ENCODE results near the gene TCEA3.

Gene TCEA3

DNA sequence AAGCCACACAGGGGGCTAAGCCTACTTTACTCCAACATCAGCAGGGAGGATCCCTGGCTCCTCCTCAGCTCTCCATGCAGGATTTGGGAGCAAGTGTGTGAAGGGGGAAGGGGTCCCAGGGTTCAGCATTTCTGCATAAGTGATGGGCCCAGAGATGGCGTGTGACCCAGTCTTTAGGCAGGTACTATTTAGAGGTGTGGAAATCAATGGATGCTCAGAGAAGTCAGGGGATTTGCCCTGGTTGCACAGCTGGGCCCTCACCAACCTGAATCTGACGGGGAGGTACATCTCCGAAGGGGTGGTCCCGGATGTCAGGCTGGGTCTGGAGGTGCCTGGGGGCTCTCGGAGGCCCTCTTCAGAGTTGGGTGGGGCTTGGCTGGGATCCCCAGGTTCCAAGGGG, 6.9 kb upstream of the TCEA3 start:
- H3K9ac ChIP-seq (ENCODE audit: low read depth, low read length), result no peak overlapping the region
- no peaks in the 10 kb centered on the region for H3K4me1 ChIP-seq (ENCODE audit: insufficient read depth, low read length)
- no peaks in the 10 kb centered on the region for H3K9me3 ChIP-seq (ENCODE audit: insufficient read depth, low read depth, low read length)
- H3K27me3 ChIP-seq (ENCODE audit: insufficient read depth, low read length), result peaks cover 26% of the 10 kb centered on the region
- no peak overlapping the region for H3K27ac ChIP-seq (ENCODE audit: low read depth, low read length)
- peaks cover 60% of the 10 kb centered on the region for H3K36me3 ChIP-seq (ENCODE audit: insufficient read depth, low read length)
- 90% methylated on average over 5 of the region's 5 CpGs for WGBS
- no peak overlapping the region for H3K4me3 ChIP-seq (ENCODE audit: low read length)

DNA sequence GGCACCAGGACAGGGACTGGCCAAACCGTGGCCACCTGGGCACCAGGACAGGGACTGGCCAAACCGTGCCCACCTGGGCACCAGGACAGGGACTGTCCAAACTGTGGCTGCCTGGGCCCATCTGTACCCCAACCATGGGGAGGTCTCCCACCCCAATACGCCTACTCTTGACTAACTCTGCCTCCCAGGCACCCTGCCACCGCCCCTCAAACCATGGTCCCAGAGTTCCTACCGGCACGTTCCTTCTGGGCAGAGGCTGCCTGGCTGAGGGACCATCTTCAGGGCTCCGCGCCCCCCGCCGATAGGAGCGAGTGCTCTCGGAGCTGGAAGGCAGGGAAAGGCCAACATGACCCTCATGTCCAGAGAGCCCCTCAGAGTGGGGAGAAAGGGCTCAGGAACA, 6.3 kb upstream of the TCEA3 start:
- H3K27me3 ChIP-seq (ENCODE audit: insufficient read depth, low read length), result peaks cover 32% of the 10 kb centered on the region
- no peaks in the 10 kb centered on the region for H3K9me3 ChIP-seq (ENCODE audit: insufficient read depth, low read depth, low read length)
- H3K4me1 ChIP-seq (ENCODE audit: insufficient read depth, low read length), result no peaks in the 10 kb centered on the region
- WGBS, result 94% methylated on average over 12 of the region's 12 CpGs
- no peak overlapping the region for H3K4me3 ChIP-seq (ENCODE audit: low read length)
- no peak overlapping the region for H3K9ac ChIP-seq (ENCODE audit: low read depth, low read length)
- no peak overlapping the region for H3K27ac ChIP-seq (ENCODE audit: low read depth, low read length)
- H3K36me3 ChIP-seq (ENCODE audit: insufficient read depth, low read length), result peaks cover 58% of the 10 kb centered on the region

DNA sequence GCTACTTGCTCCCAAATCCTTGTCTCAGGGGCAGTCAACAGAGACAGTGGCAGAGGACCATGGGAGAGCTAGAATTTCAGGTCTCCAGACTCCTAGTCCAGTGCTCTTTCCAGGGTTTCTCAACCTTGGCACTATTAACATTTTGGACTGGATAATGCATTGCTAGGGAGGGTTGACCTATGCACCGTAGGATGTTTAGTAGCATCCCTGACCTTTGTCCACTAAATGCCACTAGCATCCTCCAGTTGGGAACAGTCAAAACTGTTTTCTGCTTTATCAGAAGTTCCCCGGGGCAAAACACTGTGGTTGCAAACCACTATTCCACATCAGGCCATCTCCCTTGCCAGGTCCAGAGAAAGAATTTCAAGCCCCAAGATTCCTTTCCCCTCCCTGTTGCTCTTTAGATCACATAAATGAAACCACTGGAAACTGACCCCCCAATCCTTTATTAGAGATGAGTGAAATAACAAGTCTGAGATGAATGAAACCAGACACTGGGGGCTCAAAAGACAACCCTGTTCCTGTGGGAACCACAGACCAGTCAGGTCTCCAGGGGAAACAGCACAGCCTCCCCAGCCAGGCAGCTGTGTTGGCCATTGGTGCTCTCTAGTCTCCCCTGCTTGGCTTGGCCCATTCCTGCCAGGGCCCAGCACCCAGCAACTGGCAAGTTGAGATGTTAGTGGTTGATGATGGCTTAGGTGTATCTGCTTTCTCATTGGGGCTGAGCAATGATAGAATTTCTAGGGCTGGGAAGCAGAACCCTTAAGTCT, 3.8 kb upstream of the TCEA3 start:
- H3K36me3 ChIP-seq (ENCODE audit: insufficient read depth, low read length), result peaks cover 34% of the 10 kb centered on the region
- no peak overlapping the region for H3K27ac ChIP-seq (ENCODE audit: low read depth, low read length)
- 92% methylated on average over 2 of the region's 2 CpGs for WGBS
- H3K4me3 ChIP-seq (ENCODE audit: low read length), result no peak overlapping the region
- no peaks in the 10 kb centered on the region for H3K9me3 ChIP-seq (ENCODE audit: insufficient read depth, low read depth, low read length)
- no peak overlapping the region for H3K9ac ChIP-seq (ENCODE audit: low read depth, low read length)
- peaks cover 4% of the 10 kb centered on the region; the same call in 1 of the 2 replicates for H3K4me1 ChIP-seq (ENCODE audit: insufficient read depth, low read length)
- H3K27me3 ChIP-seq (ENCODE audit: insufficient read depth, low read length), result peaks cover 57% of the 10 kb centered on the region

DNA sequence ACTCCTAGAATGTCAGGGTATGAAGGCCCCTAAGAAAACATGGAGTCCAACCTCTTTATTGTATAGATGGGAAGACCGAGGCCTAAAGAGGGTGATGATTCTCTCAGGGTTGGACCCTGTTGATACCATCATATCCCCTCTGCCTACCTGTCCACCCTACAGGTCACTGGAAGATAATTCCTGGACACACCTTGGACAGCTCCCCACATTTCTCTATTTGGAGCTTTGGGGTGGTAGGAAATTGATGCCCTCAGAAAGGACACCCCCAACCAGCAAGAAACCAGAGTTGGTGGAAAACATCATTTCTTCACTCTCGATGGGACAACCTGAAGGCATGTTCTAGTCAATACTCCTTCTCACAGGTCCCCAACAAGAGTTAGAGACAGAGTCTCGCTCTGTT, 3.0 kb upstream of the TCEA3 start:
- Histone ChIP-seq H3K4me3 (ENCODE audit: low read length) (no peak overlapping the region), H3K27me3 (ENCODE audit: insufficient read depth, low read length) (peaks cover 64% of the 10 kb centered on the region), H3K9me3 (ENCODE audit: insufficient read depth, low read depth, low read length) (no peaks in the 10 kb centered on the region), H3K9ac (ENCODE audit: low read depth, low read length) (no peak overlapping the region), H3K4me1 (ENCODE audit: insufficient read depth, low read length) (peaks cover 4% of the 10 kb centered on the region; the same call in 1 of the 2 replicates), H3K27ac (ENCODE audit: low read depth, low read length) (no peak overlapping the region), H3K36me3 (ENCODE audit: insufficient read depth, low read length) (peaks cover 26% of the 10 kb centered on the region)
- WGBS, result 86% methylated on average over 3 of the region's 3 CpGs

DNA sequence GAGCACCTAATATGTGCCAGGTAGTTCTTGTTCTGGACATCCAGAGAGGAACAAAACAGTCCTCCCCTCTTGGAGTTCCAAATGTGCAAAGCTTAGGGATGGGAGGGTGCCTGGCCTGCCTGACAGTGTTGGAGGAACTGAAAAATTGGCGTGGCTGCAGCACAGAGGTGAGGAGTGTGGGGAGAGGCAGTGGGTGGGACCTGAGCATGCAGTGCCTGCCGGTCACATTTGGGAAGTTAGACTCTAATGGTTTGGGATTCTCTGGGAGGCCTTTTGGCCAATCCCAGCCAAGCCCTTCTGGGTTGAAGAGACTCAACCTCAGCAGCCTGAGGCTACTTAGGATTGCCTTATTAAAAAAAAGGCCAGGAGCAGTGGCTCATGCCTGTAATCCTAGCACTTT, 2.3 kb upstream of the TCEA3 start:
- Histone ChIP-seq H3K9ac (ENCODE audit: low read depth, low read length) (no peak overlapping the region), H3K36me3 (ENCODE audit: insufficient read depth, low read length) (peaks cover 21% of the 10 kb centered on the region), H3K27me3 (ENCODE audit: insufficient read depth, low read length) (peaks cover 72% of the 10 kb centered on the region), H3K27ac (ENCODE audit: low read depth, low read length) (no peak overlapping the region), H3K4me1 (ENCODE audit: insufficient read depth, low read length) (peaks cover 4% of the 10 kb centered on the region; the same call in 1 of the 2 replicates), H3K4me3 (ENCODE audit: low read length) (no peak overlapping the region), H3K9me3 (ENCODE audit: insufficient read depth, low read depth, low read length) (no peaks in the 10 kb centered on the region)
- 83% methylated on average over 2 of the region's 2 CpGs for WGBS

DNA sequence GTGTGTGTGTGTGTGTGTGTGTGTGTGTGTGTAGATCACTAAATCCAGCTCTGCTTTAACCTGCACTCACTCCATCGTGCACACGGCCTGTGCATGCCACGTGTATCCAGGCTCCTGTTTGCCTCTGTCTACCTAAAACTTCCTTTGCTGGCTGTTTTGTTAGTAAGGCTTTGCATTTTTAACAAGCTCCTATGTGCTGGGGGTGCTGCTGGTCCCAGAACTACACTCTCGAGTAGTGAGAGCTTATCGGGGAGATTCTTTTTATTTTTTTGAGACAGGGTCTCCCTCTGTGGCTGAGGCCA, 596 bp upstream of the TCEA3 start:
- Histone ChIP-seq H3K4me1 (ENCODE audit: insufficient read depth, low read length) (peaks cover 4% of the 10 kb centered on the region; the same call in 1 of the 2 replicates), H3K4me3 (ENCODE audit: low read length) (peak overlapping the region; percentile 44), H3K36me3 (ENCODE audit: insufficient read depth, low read length) (peaks cover 11% of the 10 kb centered on the region), H3K27me3 (ENCODE audit: insufficient read depth, low read length) (peaks cover 89% of the 10 kb centered on the region), H3K9me3 (ENCODE audit: insufficient read depth, low read depth, low read length) (no peaks in the 10 kb centered on the region), H3K27ac (ENCODE audit: low read depth, low read length) (no peak overlapping the region), H3K9ac (ENCODE audit: low read depth, low read length) (peak overlapping the region; percentile 45; the same call in 1 of the 2 replicates)
- WGBS, result 47% methylated on average over 5 of the region's 5 CpGs

DNA sequence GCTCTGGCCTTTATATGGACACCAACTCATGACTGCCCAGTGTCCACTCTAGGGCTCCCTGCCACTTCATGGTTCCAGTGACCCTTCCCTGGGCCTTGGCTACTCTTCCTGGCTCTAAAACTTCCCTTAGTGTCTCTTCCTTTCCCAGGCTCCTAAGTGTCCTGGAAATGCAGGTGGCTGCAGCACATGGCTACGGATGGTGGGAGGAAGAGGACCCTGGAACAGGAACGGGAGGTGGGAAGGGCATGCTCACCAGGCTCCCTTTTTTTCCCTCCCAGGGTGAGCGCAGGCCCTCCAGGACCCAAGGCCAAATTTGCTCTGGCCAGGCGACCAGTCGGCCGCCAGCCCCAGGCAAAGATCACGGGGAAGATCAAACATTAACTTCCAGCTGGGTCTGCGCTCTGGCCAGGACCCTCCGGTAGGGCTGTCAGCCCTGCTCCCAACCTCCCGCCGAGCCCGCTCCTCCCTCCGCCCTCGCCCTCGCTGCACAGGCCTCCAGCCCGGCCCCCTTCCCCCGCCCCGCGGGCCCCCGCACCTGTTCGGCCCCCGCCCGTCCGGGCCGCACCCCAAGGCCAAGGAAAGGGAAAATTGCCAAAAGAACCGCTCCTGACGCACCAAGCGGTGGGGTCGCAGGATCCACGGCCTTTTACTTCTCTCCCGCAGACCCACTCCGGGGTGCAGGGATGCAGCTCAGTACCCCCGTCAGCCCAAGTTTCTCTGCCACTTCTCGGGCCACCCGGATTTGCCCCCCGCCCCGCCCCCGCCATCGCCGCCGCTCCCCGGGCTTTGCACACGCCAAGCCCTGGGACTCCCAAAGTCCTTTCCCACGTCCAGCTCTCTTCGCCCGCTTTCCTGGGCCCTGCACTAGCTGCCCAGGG, 894 bp downstream of the TCEA3 start:
- Histone ChIP-seq H3K36me3 (ENCODE audit: insufficient read depth, low read length) (no peaks in the 10 kb centered on the region), H3K4me1 (ENCODE audit: insufficient read depth, low read length) (peaks cover 4% of the 10 kb centered on the region; the same call in 1 of the 2 replicates), H3K27ac (ENCODE audit: low read depth, low read length) (no peak overlapping the region), H3K9me3 (ENCODE audit: insufficient read depth, low read depth, low read length) (no peaks in the 10 kb centered on the region), H3K4me3 (ENCODE audit: low read length) (peak overlapping the region; percentile 37), H3K27me3 (ENCODE audit: insufficient read depth, low read length) (peaks cover 99% of the 10 kb centered on the region), H3K9ac (ENCODE audit: low read depth, low read length) (no peak overlapping the region)
- 2% methylated on average over 46 of the region's 46 CpGs for WGBS

DNA sequence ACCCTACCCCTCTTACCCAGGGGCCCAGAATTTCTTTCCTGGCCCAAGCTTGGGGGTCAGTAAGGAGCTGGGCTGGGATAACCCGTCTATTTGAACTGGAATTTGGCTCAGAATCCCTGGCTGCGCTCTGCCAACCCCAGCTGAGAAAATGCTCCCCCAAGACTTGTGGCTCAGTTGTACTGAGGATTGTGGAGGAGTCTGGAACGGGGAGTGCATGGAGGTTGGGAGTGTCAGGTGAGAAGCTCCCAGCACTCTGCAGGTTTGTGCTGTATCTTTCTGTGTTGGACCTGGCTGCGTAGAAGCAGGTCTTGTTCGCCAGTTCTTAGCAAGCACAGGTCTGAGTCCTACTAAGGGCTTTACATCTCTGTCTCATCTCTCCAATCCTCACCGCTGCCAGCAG, 1.6 kb downstream of the TCEA3 start:
- Histone ChIP-seq H3K27me3 (ENCODE audit: insufficient read depth, low read length) (peaks cover 100% of the 10 kb centered on the region), H3K4me3 (ENCODE audit: low read length) (no peak overlapping the region), H3K36me3 (ENCODE audit: insufficient read depth, low read length) (no peaks in the 10 kb centered on the region), H3K4me1 (ENCODE audit: insufficient read depth, low read length) (peaks cover 4% of the 10 kb centered on the region; the same call in 1 of the 2 replicates), H3K9me3 (ENCODE audit: insufficient read depth, low read depth, low read length) (no peaks in the 10 kb centered on the region), H3K27ac (ENCODE audit: low read depth, low read length) (no peak overlapping the region), H3K9ac (ENCODE audit: low read depth, low read length) (no peak overlapping the region)
- 54% methylated on average over 5 of the region's 6 CpGs for WGBS

DNA sequence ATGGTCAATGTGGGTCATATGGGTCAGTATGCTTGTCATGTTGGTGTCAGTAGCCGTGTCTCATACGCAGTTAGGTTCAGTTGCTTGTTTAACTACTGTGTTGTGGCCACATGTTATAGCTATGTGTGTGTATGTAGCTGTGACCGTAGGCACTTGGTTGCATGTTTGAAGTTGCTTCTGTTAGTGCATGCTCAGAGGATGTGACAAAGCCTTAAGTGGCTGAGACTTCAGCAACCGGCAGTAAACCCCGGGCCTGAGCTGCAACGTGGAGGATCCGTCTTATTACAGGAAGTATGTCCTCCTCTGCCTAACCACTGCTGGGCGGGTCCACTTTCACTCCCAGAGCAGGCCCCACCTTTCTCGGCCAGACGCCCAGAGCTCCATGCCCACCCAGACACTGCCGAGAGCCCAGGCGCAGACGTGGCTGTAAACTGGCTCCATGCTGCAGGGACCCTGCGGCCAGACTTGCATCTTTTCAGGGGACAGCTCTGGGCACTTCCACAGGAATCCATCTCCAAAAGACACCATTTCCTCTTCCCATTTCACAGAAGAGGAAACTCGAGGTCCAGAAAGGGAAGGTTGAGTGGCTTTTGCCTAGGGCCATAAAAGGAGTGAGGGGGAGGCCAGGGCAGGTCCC, 2.2 kb downstream of the TCEA3 start:
- H3K27me3 ChIP-seq (ENCODE audit: insufficient read depth, low read length), result peaks cover 100% of the 10 kb centered on the region
- 48% methylated on average over 15 of the region's 15 CpGs for WGBS
- no peak overlapping the region for H3K27ac ChIP-seq (ENCODE audit: low read depth, low read length)
- no peak overlapping the region for H3K9ac ChIP-seq (ENCODE audit: low read depth, low read length)
- H3K4me3 ChIP-seq (ENCODE audit: low read length), result no peak overlapping the region
- peaks cover 4% of the 10 kb centered on the region; the same call in 1 of the 2 replicates for H3K4me1 ChIP-seq (ENCODE audit: insufficient read depth, low read length)
- H3K36me3 ChIP-seq (ENCODE audit: insufficient read depth, low read length), result no peaks in the 10 kb centered on the region
- H3K9me3 ChIP-seq (ENCODE audit: insufficient read depth, low read depth, low read length), result no peaks in the 10 kb centered on the region

DNA sequence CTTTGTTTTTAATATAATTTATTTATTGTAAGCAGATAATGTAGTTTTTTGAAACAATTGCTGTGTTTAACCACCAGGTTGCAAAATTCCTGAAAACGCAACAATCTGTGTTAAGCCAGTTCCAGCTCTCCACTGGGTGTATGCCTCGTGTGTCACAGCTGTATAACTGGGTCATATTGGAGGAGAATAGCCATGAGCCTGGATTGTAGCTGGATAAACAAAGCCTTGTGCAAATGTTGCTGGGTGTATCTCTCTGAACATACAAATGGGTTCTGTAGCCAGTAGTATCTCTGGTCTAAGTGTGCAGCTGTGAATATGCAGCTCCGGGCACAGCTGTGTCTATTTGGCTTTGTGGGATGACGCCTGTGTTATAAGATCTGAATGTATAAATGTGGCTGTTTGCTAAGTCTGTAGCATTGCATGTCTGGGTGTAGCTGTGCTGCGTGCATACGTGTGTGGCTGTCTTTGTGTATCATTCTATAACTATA, 2.8 kb downstream of the TCEA3 start:
- WGBS, result 88% methylated on average over 6 of the region's 6 CpGs
- H3K27me3 ChIP-seq (ENCODE audit: insufficient read depth, low read length), result peaks cover 100% of the 10 kb centered on the region
- H3K27ac ChIP-seq (ENCODE audit: low read depth, low read length), result no peak overlapping the region
- no peak overlapping the region for H3K4me3 ChIP-seq (ENCODE audit: low read length)
- H3K4me1 ChIP-seq (ENCODE audit: insufficient read depth, low read length), result peaks cover 4% of the 10 kb centered on the region; the same call in 1 of the 2 replicates
- no peak overlapping the region for H3K9ac ChIP-seq (ENCODE audit: low read depth, low read length)
- H3K9me3 ChIP-seq (ENCODE audit: insufficient read depth, low read depth, low read length), result no peaks in the 10 kb centered on the region
- H3K36me3 ChIP-seq (ENCODE audit: insufficient read depth, low read length), result no peaks in the 10 kb centered on the region

DNA sequence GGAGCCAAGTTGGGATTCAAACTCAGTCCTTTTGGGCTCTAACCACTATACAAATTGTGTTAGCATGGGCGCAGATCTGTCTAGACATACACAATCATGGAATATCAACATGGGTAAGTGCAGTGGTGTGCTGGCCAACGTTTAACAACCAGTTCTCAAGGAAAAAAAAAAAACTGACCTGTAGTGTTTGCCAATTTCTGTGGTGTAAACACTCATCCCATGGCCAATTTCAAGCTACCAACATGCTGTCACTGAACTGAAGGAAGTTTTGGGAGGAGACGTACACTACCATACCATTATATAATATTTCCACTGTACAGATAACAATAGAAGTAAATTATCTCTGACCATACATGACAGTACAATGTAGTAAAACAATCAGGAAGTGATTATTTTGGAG, 3.2 kb downstream of the TCEA3 start:
- no peak overlapping the region for H3K9ac ChIP-seq (ENCODE audit: low read depth, low read length)

More for the DNA sequence above, 3.2 kb downstream of the TCEA3 start:
- Histone ChIP-seq H3K27me3 (ENCODE audit: insufficient read depth, low read length) (peaks cover 100% of the 10 kb centered on the region), H3K4me3 (ENCODE audit: low read length) (no peak overlapping the region), H3K27ac (ENCODE audit: low read depth, low read length) (no peak overlapping the region), H3K36me3 (ENCODE audit: insufficient read depth, low read length) (no peaks in the 10 kb centered on the region), H3K9me3 (ENCODE audit: insufficient read depth, low read depth, low read length) (no peaks in the 10 kb centered on the region), H3K4me1 (ENCODE audit: insufficient read depth, low read length) (peaks cover 4% of the 10 kb centered on the region; the same call in 1 of the 2 replicates)
- 76% methylated on average over 3 of the region's 3 CpGs for WGBS
